Keratinocyte (primary cell): ENCODE data around the gene PAM16.

ENCODE experiments used
- EZH2 ChIP-seq: IDR thresholded peaks from one replicate; pipeline ENCODE4 v1.6.1; 2012; ENCODE audit warnings: inconsistent platforms, mild to moderate bottlenecking, low read length, moderate library complexity
- TF ChIP-seq, protein P1 (sequence below), 3 experiments: IDR thresholded peaks in 1 of 3; conservative IDR thresholded peaks in 1 of 3; optimal IDR thresholded peaks in 1 of 3; 2 replicates in 2 of 3; 3 replicates in 1 of 3; pipeline versions ENCODE3 to v1.5.1; 2011; ENCODE audit warnings: low read length in 3 of 3, mild to moderate bottlenecking in 3 of 3, moderate library complexity in 2 of 3, control low read depth in 1 of 3, inconsistent platforms in 1 of 3; ENCODE audit not compliant: insufficient read depth in 2 of 3; ENCODE audit errors: extremely low read depth in 1 of 3

DNA sequence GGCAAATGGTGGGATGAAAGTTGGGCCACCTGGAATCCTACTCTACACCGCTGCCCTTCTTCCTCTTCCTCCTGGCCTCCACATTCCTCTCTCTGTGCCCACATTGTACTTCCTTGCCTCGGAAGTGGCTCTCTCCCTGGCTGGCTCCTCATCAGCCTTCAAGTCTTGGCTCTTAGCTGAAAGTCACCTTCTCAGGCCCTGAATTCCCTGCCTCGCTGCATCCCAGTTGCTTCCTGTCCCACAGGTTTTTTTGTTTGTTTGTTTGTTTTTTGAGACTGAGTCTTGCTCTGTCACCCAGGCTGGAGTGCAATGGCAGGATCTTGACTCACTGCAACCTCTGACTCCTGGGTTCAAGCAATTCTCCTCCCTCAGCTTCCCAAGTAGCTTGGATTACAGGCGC lies 2.6 kb upstream of the PAM16 start:
- TF ChIP-seq, protein P1, sequence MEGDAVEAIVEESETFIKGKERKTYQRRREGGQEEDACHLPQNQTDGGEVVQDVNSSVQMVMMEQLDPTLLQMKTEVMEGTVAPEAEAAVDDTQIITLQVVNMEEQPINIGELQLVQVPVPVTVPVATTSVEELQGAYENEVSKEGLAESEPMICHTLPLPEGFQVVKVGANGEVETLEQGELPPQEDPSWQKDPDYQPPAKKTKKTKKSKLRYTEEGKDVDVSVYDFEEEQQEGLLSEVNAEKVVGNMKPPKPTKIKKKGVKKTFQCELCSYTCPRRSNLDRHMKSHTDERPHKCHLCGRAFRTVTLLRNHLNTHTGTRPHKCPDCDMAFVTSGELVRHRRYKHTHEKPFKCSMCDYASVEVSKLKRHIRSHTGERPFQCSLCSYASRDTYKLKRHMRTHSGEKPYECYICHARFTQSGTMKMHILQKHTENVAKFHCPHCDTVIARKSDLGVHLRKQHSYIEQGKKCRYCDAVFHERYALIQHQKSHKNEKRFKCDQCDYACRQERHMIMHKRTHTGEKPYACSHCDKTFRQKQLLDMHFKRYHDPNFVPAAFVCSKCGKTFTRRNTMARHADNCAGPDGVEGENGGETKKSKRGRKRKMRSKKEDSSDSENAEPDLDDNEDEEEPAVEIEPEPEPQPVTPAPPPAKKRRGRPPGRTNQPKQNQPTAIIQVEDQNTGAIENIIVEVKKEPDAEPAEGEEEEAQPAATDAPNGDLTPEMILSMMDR (optimal IDR thresholded peaks at IDR 0.05 in 1 of 3, IDR thresholded peaks at IDR 0.05 in 1 of 3, conservative IDR thresholded peaks at IDR 0.05 in 1 of 3; ENCODE audit: extremely low read depth in 1 of 3, insufficient read depth in 2 of 3, low read length in 3 of 3): no peak
- no peak for TF ChIP-seq EZH2
